Heart left ventricle (tissue), 13 donors: ENCODE results near the gene VPS13A.

Experiments
- POLR2A ChIP-seq, 2 donors: fragments of 450-650 bp; IDR thresholded peaks; one replicate each; pipeline ENCODE4 v1.6.1; 2017; ENCODE audit warnings: antibody characterized with exemption in 2 of 2, mild to moderate bottlenecking in 2 of 2, moderate library complexity in 2 of 2
- TF ChIP-seq, protein P1 (sequence below), 12 donors: fragments of 200-600 bp; sonication (generic) in 4 of 12; IDR thresholded peaks; one replicate each; pipeline versions ENCODE4 v1.5.0 to v1.8.0; 2018 to 2022; ENCODE audit warnings: antibody characterized with exemption in 12 of 12, mild to moderate bottlenecking in 5 of 12
- donor health status: ischemic (EF 13 %, LVEDD 7.1; RV severe dilation, severe dysfunction).
- donor health status: DM: no; HTN: yes; CAD: no.
- donor health status: DM: no; HTN: no; CAD: no.
- donor health status: ischemic (EF 25% LVEDD 6.9; RV normal size, moderate dysfunction).
- donor health status: ischemic (EF 25% LVEDD 5.7; RV mildly dilated, moderate dysfunction).
- donor health status: ischemic (EF 35%, LVEDD 5.7; RV mildly dilated, moderate dysfunction).
- donor health status: nonischemic (EF 11% LVEDD 7.7; RV severe dilation, severe dysfunction).
- donor health status: DM: yes; HTN: yes; CAD: no.
- donor health status: PGD.
- donor health status: ischemic (EF 29% LVEDD 5.4; RV normal size, mild dysfunction).
- donor health status: nonischemic (EF 23%, LVEDD 6.1; RV moderate dilation, normal function).

DNA sequence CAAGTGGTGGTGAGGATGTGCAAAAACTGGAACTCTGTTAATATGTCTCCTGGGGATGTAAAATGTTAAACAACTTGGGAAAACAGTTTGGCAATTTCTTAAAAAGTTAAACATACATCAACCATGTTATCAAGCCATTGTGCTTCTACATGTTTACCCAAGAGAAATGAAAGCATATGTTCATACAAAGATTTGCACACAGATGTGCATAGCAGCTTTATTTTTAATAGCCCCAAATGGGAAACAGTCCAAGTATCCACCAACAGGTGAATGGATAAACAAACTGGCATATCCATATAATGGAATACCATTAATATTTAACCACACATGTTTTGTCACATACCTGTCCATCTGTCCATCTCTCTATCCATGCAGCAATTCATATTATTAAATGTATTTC, 6.2 kb downstream of the VPS13A start:
- TF ChIP-seq, protein P1, sequence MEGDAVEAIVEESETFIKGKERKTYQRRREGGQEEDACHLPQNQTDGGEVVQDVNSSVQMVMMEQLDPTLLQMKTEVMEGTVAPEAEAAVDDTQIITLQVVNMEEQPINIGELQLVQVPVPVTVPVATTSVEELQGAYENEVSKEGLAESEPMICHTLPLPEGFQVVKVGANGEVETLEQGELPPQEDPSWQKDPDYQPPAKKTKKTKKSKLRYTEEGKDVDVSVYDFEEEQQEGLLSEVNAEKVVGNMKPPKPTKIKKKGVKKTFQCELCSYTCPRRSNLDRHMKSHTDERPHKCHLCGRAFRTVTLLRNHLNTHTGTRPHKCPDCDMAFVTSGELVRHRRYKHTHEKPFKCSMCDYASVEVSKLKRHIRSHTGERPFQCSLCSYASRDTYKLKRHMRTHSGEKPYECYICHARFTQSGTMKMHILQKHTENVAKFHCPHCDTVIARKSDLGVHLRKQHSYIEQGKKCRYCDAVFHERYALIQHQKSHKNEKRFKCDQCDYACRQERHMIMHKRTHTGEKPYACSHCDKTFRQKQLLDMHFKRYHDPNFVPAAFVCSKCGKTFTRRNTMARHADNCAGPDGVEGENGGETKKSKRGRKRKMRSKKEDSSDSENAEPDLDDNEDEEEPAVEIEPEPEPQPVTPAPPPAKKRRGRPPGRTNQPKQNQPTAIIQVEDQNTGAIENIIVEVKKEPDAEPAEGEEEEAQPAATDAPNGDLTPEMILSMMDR (IDR thresholded peaks at IDR 0.05), result no peak
- TF ChIP-seq POLR2A (IDR thresholded peaks at IDR 0.05), result no peak
